GM21717 (cell line): Measurements from ENCODE around the gene LMF1.

Experiments
- ATAC-seq: cut with Tn5 transposase; IDR thresholded peaks from one replicate; pipeline ENCODE4 v1.9.1; 2021; ENCODE audit warnings: mild to moderate bottlenecking, moderate library complexity; ENCODE audit not compliant: unreplicated experiment

The LMF1 gene

DNA sequence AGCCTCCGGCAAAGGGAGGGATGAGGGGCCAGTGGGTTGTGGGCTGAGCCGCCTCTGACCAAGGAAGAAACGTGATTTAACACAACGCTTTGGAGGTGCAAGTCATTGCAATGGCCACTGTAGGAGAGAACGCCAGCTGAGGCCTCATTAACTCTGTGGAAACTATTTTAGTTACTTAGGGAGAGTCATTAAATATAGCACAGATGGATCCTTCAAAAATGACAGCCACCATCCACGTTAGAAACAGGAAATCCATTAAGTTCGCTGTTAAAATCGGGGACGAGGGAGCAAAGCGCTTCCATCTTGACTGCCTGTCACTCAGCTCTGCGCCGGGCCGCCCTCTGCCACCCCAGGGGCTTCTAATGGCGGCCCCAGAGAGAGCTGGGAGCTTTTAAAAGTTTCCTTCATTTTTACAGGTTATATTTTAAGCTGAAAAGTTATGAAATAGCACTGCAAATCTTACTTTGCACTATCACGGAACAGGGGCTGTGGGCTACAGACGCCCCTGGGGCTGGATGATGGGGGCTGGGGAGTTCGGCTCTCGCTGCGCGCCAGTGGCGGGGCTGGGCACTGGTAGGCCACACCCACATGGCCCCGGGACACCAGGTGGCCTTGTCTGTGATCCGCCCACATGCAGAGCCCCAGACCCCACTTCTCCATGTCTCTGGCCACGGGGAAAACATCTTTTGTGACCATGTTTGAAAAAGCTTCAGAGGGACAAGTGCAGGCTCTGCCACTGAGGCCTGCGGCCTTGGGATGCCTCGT lies 54.6 kb downstream of the LMF1 start:
- no peak for ATAC-seq

DNA sequence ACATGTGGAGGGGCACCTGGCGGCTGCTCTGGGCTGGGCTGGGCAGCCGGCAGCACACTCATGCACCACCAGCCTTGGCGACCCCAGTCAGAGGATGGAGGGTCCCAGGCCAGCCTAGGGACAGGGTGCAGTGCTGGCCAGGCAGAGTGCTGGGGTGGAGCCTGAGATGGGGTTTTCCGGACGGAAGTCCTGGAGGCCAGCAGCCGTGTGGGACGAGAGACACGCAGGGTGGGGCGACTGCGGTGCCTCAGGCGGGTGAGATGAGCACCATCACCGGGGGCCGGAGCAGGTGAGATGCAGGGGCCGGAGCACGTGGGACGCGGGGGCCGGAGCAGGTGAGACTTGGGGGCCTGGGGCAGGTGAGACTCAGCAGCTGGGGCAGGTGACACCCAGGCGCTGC lies 55.2 kb downstream of the LMF1 start:
- no peak for ATAC-seq

DNA sequence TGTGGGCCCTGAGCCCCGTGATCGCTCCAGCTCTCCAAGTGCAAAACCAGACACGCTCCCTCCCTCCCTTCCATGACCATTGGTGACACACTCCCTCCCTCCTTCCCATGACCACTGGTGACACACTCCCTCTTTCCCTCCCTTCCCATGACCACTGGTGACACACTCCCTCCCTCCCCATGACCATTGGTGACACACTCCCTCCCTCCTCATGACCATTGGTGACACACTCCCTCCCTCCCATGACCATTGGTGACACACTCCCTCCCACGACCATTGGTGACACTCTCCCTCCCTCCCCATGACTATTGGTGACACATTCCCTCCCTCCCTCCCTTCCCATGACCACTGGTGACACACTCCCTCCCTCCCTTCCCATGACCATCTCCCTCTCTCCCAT lies 56.3 kb downstream of the LMF1 start:
- no peak for ATAC-seq

DNA sequence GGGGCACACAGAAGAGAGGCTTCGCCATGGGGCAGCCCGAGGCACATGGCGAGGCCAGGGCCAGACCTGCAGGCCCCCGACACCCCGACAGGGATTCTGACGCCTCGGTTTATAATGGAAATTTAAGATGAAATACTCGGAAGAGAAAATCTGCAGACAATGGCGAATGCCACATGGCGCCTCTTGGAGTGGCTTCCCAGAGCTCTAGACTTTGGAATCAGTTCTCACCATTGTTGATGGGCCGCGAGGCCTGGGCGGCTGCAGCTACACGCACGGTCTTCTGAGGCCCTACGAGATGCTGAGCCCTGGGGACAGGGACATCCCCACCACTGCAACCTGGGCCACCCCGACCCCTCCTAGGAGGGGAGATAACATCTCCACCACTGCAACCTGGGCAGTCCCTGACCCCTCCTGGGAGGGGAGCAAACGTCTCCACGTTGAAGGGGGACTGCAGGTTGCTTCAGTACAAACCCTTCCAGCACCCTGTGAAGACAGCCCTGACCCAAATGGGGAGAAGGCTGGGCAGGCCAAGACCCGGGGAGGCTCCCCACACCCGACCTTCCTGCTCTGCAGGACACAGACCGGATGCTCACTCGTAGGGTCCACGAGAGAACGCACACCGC lies 56.9 kb downstream of the LMF1 start:
- no peak for ATAC-seq

DNA sequence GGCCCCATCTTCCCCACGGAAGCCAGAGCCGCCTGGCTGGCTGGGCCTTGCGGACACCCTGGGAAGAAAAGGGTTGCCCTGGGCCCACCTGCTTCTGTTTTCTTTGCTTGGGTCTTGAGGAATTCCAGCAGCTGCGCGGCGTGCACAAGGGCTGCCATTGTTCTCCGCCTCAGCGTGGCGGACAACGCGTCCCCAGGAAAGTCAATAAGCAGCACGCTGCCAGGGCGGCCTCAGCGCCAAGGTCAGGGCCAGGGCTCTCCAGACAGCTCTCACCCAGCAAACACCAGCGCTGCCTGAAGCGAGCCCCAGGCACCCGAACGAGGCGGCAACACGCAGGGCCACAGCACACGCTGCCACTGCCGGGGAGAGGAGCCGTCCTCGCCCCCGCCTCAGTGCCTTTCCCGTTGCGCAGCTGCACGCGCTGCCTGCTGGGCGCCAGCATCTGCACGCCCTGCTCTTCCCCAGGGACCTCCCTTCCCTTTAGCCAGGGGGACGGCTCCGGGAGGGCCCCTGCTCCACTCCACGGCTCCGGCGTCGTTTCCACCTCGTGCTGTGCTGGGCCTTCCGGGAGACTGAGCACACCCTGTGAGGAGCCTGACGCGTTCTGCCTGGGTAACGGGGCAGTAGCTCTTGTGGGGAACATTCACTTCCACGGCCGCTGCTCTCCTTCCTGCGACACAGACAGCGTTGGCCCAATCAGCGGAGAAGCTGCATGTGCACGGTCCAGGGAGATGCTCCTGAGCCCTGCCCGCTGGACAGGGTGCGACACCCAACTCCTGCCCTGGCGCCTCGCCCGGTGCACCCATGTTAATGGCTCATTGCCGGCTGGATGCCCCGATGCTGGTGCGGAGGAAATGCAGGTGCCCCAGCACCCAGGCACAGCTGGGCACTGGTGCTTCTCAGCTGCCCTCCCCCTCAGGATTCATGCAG lies 57.8 kb downstream of the LMF1 start:
- ATAC-seq = no peak

DNA sequence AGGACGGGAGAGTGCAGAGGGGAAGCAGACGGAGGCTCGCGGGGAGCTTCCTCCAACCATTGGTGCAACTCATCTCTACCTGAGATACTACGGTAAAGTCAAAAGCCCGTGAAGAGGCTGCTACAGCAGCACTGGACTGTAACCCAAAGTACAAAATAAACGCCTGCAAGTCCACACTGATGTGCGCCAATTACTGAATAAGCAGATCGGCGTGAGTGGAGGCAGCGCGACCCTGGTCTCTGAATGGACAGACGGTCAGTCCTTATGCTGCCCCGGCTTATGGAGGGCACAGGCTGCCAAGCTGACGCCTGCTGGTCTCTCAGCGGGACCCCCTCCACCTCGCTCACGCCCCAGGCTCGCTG lies 58.5 kb downstream of the LMF1 start:
- ATAC-seq = no peak

DNA sequence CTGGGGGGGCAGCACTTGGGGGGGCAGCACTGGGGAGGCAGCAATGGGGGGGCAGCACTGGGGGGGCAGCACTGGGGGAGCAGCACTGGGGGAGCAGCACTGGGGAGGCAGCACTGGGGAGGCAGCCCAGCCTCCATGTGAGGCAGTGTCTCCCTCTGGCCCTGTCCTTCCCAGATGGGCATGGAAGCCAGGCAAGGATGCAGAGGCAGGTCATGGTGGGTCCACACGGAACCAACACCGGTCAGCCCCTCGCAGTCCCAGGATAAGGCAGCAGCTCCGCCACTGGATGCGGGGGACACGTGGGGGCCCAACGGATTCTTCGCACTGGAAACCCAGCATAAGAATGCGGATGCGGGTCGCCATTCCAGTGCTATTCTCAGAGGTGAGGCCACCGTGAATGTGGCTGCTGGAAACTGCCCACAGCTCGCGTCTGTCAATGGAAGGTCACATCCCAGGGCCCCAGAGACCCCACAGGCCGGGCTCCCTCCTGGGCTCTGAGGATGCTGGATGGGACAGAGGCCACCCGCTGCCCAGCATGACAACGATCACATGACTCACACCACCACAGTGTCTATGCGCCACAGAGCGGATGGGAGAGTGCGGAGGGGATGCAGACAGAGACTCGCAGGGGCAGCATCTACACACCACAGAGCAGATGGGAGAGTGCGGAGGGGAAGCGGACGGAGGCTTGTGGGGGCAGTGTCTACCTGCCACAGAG lies 59.0 kb downstream of the LMF1 start:
- ATAC-seq = no peak

DNA sequence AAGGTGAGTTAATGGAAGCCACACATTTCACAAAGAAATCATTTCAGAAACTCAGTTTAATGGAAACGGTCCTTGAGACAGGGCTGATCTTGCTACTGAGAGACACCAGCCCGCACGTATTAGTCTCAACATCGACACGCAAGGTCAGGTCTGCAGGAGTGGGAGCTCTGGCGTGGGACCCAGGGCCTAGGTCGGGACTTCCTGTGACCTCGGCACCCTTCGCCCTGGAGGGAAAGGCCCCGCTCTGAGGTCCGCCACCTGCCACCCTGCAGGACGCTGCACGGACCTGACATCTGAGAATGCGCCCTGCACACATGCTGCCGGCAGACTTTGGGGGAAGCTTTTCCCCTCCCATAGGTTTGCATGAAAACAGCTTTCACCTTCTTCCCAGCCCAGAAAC lies 59.7 kb downstream of the LMF1 start:
- no peak for ATAC-seq

DNA sequence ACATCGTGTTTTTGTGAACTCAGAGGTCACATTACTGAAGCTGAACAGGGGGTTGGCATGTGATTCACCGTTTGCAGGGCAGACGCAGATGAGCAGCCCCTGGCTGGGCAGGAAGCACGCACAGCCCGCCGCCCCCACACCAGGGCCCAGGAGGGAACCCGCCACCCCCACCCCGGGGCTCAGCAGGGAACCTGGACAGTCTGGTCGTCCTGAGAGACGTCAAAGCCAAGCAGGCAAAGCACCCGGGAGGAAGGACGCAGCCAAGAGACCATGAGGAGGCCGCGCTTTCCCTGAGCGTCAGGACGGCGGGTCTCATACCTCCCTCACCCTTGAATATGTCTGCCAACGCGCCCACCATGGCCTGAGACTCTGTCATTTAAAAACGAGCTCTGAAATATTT lies 60.6 kb downstream of the LMF1 start:
- no peak for ATAC-seq

DNA sequence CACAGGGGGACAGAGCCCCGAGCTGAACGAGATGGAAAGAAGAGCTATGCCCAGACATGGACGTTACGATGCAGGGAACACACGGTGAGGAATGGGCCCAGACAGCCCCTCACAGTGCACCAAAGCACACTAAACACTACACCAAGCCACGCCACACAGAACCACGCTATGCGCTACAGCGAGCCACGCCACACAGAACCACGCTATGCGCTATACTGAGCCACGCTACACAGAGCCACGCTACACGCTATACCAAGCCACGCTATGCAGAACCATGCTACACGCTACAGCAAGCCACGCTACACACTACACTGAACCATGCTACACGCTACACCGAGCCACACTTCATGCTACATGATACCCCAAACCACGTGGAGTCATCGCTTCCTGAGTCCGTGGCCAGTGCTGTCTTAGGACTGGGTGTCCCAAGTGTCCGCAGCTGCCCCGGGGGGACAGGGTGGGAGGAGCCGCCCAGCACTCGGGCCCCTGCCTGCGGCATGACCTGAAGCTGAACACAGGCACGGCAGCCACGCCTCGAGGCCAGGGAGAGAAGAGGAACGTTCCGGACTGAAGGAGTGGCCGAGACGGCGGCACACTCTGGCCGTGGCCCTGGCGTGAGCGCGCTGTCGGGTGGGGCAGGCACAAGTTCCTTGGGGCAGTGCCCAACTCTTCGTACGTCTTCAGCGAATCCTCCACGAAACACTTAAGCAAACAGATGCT lies 61.3 kb downstream of the LMF1 start:
- no peak for ATAC-seq

DNA sequence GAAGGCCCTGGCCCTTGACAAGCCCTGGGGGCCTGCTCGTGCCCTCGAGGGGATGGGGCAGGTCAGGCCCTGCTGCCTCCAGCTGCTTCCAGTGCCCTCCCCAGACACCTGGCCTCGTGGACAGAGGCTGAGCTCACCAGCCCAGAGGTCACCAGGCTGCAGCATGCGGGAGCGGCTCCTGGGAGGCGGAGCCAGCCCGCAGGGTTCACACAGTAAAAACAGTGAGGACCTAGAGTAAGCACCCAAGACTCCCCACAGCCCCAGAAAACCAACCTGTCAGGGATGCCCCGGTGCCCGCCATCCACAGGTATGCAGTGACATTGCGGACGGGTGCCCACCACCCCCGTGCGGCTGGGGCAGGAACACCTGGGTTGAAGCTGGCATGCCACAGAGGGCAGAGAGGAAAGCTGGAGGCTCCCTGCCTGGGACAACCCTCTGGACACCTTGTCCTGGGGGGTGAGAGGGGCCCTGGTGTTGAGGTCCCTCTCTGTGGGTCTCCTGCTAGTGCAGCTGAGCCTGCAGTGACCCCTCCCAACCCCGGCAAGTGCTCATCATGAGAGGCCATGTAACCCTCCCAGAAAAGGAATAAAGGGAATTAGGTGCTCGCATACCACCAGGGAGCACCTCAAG lies 62.1 kb downstream of the LMF1 start:
- no peak for ATAC-seq

DNA sequence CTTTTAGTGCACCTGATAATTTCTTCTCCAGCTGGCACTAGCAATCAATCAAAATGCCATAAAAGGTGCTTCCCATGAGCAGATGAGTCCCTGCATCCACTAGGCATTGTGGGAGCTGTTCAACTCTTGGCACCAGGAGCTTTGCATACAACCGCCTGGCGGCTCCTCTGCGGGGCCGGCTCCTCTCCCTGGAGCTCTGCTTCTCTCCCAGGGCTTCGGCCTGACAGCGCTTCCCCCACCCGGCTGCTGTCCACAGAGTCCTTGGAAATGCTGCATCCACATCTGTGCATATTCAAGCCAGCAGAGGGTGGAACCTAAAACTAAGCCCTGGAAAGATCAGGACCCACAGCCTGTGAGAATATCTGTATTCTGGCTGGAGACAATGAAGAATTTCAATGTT lies 62.9 kb downstream of the LMF1 start:
- ATAC-seq = no peak

DNA sequence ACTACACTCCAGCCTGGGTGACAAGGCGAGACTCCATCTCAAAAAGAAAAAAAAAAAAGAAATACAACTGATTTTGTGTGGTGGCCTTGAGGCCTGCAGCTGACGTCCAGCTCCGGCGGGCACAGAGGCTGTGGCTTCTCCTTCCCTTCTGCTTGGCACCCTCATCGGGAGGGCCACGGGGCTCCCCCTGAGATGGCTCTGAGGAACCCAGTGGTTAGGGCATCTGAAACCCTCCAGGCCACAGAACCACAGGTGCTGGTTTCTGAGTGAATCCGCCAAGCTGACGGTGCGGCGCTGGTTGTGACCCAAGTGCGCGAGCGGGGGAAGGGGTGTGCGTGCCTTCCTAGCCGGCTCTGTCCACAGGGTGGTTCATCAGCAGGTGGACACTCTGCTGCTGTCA lies 63.4 kb downstream of the LMF1 start:
- ATAC-seq = no peak

DNA sequence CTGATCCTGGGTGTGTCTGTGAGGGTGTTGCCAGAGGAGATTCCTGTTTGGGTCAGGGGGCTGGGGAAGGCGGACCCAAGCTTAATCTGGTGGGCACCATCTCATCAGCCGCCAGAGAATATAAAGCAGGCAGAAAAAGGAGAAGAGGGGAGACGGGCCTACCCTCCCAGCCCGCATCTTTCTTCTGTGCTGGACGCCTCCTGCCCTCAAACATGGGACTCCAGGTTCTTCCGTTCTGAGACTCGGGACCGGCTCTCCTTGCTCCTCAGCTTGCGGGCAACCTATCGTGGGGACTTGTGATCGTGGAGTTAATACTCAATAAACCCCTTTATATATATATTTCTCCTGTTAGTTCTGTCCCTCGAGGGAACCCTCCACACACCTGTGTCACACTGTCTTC lies 64.5 kb downstream of the LMF1 start:
- no peak for ATAC-seq

DNA sequence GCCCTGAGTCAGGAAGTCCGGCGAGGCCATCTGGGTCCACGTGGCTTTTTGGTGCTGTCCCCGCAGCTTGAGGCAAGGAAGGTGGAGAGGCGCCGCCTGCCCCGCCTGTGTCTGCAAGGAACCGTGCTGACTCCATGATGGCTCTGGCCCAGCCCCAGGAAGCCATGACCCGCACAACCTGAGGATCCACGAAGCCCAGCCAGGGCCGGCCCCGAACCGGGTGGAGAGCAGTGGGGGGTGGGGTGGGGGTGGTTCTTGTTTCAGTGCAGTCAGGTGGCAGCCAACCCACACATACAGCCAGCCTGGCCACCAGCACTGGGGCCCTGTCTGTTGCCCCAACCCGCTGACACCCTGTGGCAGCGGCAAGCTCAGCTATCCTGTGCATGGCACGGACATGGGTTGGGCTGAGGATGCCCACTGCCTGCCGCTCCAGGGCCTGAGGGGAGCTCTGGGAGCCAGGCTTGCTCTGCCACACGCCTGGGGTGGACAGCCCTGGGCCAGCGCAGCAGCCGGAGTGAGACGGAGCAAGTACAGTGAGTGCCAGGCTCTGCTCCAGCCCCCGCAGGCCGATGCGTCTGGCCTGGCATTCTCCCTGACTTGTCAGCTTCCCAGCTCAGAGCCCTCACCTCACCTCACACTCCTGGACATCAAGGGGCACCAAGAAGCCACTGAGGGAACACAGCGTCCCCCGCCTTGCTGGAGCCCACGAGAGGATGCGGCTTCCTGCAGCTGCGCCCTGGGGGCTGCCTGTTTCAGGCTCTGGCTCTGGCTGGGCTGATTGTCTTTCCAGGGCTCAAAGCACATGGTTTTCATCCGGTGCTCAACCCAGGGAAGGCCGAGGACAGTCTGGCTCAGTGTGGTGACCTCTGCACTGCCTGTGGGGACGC lies 68.8 kb downstream of the LMF1 start:
- no peak for ATAC-seq

DNA sequence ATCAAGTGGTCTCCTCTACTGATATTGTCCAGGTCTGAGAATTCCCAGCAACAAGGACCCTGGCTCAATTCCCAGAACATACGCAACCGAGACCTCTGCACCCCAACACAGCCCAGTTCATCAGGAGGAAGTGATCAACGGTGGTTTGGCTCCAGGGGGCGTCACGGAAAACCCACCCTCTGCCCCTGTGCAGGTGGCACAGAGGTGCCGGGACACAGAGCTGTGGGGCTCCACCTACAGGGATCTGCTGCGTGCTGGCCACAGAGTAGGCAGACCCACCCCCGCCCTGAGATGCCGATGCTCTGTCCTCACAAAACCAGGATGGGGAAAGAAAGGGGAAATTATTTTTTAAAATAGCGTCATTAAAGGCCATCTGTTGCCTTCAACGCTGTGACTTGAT lies 69.6 kb downstream of the LMF1 start:
- no peak for ATAC-seq

DNA sequence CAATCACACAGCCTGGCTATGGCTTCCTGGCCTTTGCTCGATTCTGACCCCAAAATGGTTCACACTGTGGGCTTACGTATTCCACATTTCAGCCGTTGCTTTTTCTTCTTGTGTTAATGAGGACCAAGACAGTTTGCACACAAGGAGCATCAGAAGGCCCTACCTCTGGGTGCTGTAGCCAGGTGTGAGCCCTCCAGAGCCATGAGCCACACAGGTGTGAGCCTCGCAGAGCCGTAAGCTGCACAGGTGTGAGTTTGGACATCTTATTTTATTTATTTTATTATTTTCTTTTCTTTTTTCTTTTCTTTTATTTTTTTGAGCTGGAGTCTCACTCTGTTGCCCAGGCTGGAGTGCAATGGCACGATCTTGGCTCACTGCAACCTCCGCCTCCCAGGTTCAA lies 70.6 kb downstream of the LMF1 start:
- no peak for ATAC-seq

DNA sequence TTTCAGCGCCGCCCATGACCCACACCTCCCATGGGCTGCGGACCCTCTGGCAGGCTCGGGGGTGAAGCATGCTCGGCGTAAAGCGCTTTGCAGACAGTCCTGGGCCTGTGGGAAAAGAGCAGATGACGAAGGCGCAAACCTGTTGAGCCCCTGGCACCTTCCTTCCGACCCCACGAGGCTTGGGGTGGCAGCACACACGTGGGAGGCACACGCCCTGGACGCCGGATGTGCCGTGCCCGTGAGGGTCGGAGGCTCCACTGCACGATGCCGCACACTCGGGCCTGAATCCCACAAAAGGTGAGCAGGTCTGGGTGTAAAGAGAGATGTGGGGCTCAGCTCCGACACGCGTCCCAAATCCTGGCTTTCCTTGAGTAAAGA lies 71.1 kb downstream of the LMF1 start:
- ATAC-seq = no peak
